GM21526 (cell line): ENCODE results near the gene CPNE2.
"Not testable (repeated sequence)": the region's sequence is repeated elsewhere in the genome, so short reads cannot be mapped to it uniquely, and the experiment has no call there.

ENCODE experiments used
- ATAC-seq: cut with Tn5 transposase; IDR thresholded peaks from one replicate; pipeline ENCODE4 v1.9.1; 2021; ENCODE audit warnings: moderate library complexity; ENCODE audit not compliant: unreplicated experiment, low FRiP score

Gene CPNE2

GRCh38 chr16:57069053-57069452, 23.3 kb upstream of the CPNE2 start:
- ATAC-seq, result no peak

- ATAC-seq, result no peak
Measured at GRCh38 chr16:57069635-57070370, 22.6 kb upstream of the CPNE2 start.

- no peak for ATAC-seq
Measured at GRCh38 chr16:57070424-57070823, 22.0 kb upstream of the CPNE2 start.

GRCh38 chr16:57071081-57071732, 21.2 kb upstream of the CPNE2 start:
- ATAC-seq, result not testable (repeated sequence)

GRCh38 chr16:57071831-57072582, 20.4 kb upstream of the CPNE2 start:
- no peak for ATAC-seq

- ATAC-seq, result no peak
Measured at GRCh38 chr16:57072616-57073275, 19.6 kb upstream of the CPNE2 start.

- no peak for ATAC-seq
Measured at GRCh38 chr16:57077714-57078113, 14.7 kb upstream of the CPNE2 start.

- no peak for ATAC-seq
Measured at GRCh38 chr16:57081744-57082143, 10.6 kb upstream of the CPNE2 start.

- no peak for ATAC-seq
Measured at GRCh38 chr16:57082664-57083063, 9.7 kb upstream of the CPNE2 start.

GRCh38 chr16:57083485-57084126, 8.8 kb upstream of the CPNE2 start:
- ATAC-seq, result no peak

- ATAC-seq, result no peak
Measured at GRCh38 chr16:57084257-57084770, 8.1 kb upstream of the CPNE2 start.

- ATAC-seq, result no peak
Measured at GRCh38 chr16:57084996-57085395, 7.4 kb upstream of the CPNE2 start.

- no peak for ATAC-seq
Measured at GRCh38 chr16:57087003-57087402, 5.4 kb upstream of the CPNE2 start.

- ATAC-seq, result no peak
Measured at GRCh38 chr16:57089406-57089805, 3.0 kb upstream of the CPNE2 start.

GRCh38 chr16:57091200-57091974, 996 bp upstream of the CPNE2 start:
- ATAC-seq, result no peak

- ATAC-seq, result peak; percentile 33
Measured at GRCh38 chr16:57092786-57093411, 516 bp downstream of the CPNE2 start.

- no peak for ATAC-seq
Measured at GRCh38 chr16:57093666-57094564, 1.5 kb downstream of the CPNE2 start.

GRCh38 chr16:57094911-57095310, 2.5 kb downstream of the CPNE2 start:
- no peak for ATAC-seq
